HG03095 (cell line): Measurements from ENCODE around the gene CNPY3.
A peak's percentile ranks its signal among the peaks of the same experiment; 100 is the strongest.

Experiments
- ATAC-seq: cut with Tn5 transposase; IDR thresholded peaks from one replicate; pipeline ENCODE4 v1.9.1; 2021; ENCODE audit warnings: moderate library complexity; ENCODE audit not compliant: unreplicated experiment

CNPY3 gene

GRCh38 chr6:42978839-42979522 is 49.7 kb downstream of the CNPY3 start, which contains the start of gene PEX6:
TSS of gene PEX6 (minus strand) at chr6:42979181. CDS start at chr6:42979150, 31 bp downstream.
- ATAC-seq, result peak; percentile 93

- no peak for ATAC-seq
Measured at GRCh38 chr6:42979523-42980177, 50.4 kb downstream of the CNPY3 start.

- ATAC-seq, result no peak
Measured at GRCh38 chr6:42981836-42982235, 52.6 kb downstream of the CNPY3 start.

GRCh38 chr6:42984001-42984923 is 55.0 kb downstream of the CNPY3 start, which contains the start of gene PPP2R5D:
TSS of gene PPP2R5D (plus strand) at chr6:42984570. CDS start at chr6:42984678, 108 bp downstream.
- peak; percentile 90 for ATAC-seq

- no peak for ATAC-seq
Measured at GRCh38 chr6:42984924-42985475, 55.7 kb downstream of the CNPY3 start.

GRCh38 chr6:42987533-42988451 is 58.5 kb downstream of the CNPY3 start:
- no peak for ATAC-seq

GRCh38 chr6:42988486-42989020 is 59.3 kb downstream of the CNPY3 start:
- ATAC-seq, result no peak
